ENCODE measurements around the gene FTSJ3. TPM values are rescaled to one million over a fixed set of nuclear protein-coding genes. Genes with fewer than 3 reads are reported as not detected.

Gene FTSJ3
- total RNA-seq, 1 donor from 2014 or later: 44.7 TPM

DNA sequence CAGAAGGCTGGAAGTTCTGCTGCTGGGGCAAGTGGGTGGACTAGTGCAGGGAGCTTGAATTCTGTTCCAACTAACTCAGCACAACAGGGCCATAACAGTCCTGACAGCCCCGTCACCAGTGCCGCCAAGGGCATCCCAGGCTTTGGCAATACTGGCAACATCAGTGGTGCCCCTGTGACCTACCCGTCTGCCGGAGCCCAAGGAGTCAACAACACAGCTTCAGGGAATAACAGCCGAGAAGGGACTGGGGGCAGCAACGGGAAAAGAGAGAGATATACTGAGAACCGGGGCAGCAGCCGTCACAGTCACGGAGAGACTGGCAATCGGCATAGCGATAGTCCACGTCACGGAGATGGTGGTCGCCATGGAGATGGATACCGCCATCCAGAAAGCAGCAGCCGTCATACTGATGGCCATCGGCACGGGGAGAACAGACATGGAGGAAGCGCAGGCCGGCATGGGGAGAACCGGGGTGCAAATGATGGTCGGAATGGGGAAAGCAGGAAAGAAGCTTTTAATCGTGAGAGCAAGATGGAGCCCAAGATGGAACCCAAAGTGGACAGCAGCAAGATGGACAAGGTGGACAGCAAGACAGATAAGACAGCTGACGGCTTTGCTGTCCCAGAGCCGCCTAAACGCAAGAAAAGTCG lies 9.6 kb downstream of the FTSJ3 start:
- no peaks in the 10 kb centered on the region for H3K27me3 ChIP-seq
- H3K9me3 ChIP-seq: no peaks in the 10 kb centered on the region
- no peak for DNase-seq (ENCODE audit: extremely low spot score in 2 of 2)
- no peak overlapping the region for H3K27ac ChIP-seq
- peaks cover 5 to 87% of the 10 kb centered on the region in 2 donors for H3K36me3 ChIP-seq
- intact Hi-C loops (cut with DNase I): no loop called here
- no peak overlapping the region for H3K4me3 ChIP-seq
- no peaks in the 10 kb centered on the region for H3K4me1 ChIP-seq
- TF ChIP-seq, protein P1, sequence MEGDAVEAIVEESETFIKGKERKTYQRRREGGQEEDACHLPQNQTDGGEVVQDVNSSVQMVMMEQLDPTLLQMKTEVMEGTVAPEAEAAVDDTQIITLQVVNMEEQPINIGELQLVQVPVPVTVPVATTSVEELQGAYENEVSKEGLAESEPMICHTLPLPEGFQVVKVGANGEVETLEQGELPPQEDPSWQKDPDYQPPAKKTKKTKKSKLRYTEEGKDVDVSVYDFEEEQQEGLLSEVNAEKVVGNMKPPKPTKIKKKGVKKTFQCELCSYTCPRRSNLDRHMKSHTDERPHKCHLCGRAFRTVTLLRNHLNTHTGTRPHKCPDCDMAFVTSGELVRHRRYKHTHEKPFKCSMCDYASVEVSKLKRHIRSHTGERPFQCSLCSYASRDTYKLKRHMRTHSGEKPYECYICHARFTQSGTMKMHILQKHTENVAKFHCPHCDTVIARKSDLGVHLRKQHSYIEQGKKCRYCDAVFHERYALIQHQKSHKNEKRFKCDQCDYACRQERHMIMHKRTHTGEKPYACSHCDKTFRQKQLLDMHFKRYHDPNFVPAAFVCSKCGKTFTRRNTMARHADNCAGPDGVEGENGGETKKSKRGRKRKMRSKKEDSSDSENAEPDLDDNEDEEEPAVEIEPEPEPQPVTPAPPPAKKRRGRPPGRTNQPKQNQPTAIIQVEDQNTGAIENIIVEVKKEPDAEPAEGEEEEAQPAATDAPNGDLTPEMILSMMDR (IDR thresholded peaks at IDR 0.05): no peak
- TF ChIP-seq POLR2AphosphoS5 (IDR thresholded peaks at IDR 0.05; ENCODE audit: insufficient read depth in 1 of 2, low read depth in 1 of 2) (no peak), POLR2A (IDR thresholded peaks at IDR 0.05) (no peak)

DNA sequence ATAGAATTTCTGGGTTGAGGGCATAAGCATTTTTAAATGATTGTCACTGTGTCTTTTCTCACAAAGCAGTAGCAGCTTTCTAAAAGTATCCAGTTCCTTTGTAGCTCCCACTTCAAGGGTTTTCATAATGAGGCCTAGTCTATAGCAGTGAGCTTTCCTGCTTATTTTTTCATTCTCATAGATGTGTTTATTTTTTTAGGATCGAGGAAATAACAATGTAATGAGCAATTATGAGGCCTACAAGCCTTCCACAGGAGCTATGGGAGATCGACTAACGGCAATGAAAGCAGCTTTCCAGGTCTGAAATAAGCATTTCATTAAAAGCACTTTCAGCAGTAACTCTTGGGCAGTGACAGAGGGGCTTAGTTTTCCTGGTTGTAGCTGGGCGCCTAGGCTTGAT lies 10.8 kb downstream of the FTSJ3 start:
- Histone ChIP-seq H3K9me3 (no peaks in the 10 kb centered on the region), H3K27me3 (no peaks in the 10 kb centered on the region), H3K4me1 (no peaks in the 10 kb centered on the region), H3K27ac (no peak overlapping the region), H3K4me3 (no peak overlapping the region), H3K36me3 (peaks cover 5 to 87% of the 10 kb centered on the region in 2 donors)
- TF ChIP-seq, protein P1 (IDR thresholded peaks at IDR 0.05): no peak
- TF ChIP-seq POLR2AphosphoS5 (IDR thresholded peaks at IDR 0.05; ENCODE audit: insufficient read depth in 1 of 2, low read depth in 1 of 2) (no peak), POLR2A (IDR thresholded peaks at IDR 0.05) (no peak)
- no peak for DNase-seq (ENCODE audit: extremely low spot score in 2 of 2)
- intact Hi-C loops (cut with DNase I): no loop called here

DNA sequence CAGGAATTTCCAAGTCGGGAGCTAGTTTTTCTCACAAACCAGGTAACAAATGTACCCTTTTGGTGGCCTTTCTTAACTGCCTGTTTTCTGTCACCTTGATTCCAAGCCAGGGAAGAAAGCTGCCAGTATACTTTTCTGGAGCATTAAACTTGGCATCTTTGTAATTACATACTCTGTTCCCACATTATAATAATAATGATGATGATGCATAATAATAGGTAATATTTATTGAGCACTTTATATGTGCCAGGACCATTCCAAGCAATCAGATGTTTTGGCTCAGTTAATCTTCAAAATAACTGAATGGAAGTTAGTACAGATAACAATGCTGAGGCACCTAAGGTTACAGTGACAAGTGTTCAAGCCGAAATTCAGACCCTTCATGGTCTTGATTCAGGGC lies 11.3 kb downstream of the FTSJ3 start:
- Histone ChIP-seq H3K4me1 (no peaks in the 10 kb centered on the region), H3K4me3 (no peak overlapping the region), H3K9me3 (no peaks in the 10 kb centered on the region), H3K27ac (no peak overlapping the region), H3K27me3 (no peaks in the 10 kb centered on the region), H3K36me3 (peaks cover 5 to 87% of the 10 kb centered on the region in 2 donors)
- TF ChIP-seq POLR2A (IDR thresholded peaks at IDR 0.05) (no peak), POLR2AphosphoS5 (IDR thresholded peaks at IDR 0.05; ENCODE audit: insufficient read depth in 1 of 2, low read depth in 1 of 2) (no peak)
- TF ChIP-seq, protein P1 (IDR thresholded peaks at IDR 0.05): no peak
- no peak for DNase-seq (ENCODE audit: extremely low spot score in 2 of 2)
- intact Hi-C loops (cut with DNase I): no loop called here

DNA sequence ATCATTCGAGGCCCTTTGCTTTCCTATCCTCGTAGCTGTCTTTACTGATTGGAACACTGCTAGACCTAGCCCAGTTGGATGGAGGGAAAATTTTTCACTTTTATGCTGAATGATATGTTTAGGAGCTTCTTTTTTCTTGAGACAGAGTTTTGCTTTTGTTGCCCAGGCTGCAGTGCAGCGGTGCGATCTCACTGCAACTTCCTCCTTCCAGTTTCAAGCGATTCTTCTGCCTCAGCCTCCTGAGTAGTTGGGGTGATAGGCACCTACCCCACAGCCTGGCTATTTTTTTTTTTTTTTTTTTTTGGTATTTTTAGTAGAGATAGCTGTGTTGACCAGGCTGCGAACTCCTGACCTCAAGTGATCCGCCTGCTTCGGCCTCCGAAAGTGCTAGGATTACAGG lies 17.5 kb downstream of the FTSJ3 start:
- H3K4me1 ChIP-seq: no peaks in the 10 kb centered on the region
- intact Hi-C loops (cut with DNase I): no loop called here
- H3K27ac ChIP-seq: no peak overlapping the region
- no peaks in the 10 kb centered on the region for H3K9me3 ChIP-seq
- no peak for DNase-seq (ENCODE audit: extremely low spot score in 2 of 2)
- peaks cover 6 to 95% of the 10 kb centered on the region in 2 donors for H3K36me3 ChIP-seq
- no peaks in the 10 kb centered on the region for H3K27me3 ChIP-seq
- TF ChIP-seq POLR2AphosphoS5 (IDR thresholded peaks at IDR 0.05; ENCODE audit: insufficient read depth in 1 of 2, low read depth in 1 of 2) (no peak), POLR2A (IDR thresholded peaks at IDR 0.05) (no peak)
- TF ChIP-seq, protein P1 (IDR thresholded peaks at IDR 0.05): no peak
- H3K4me3 ChIP-seq: no peak overlapping the region

DNA sequence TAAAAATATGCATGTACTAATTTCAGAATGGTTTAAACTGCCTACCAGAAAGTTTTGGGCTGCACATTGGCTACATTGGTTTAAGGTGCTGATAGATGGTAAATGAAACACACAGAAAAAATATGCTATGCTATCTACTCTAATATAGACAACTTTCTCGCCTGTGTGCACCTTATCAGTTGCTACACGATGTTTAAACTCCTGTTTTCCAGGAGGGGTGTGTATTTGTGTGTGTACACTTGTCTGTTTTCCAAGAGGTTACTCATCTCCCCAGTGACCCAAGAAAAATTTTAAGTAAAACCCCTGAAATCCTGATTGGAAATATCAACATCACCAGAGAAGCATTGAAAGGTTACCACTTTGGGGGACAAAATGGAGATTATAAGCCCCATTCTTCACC lies 21.9 kb downstream of the FTSJ3 start:
- TF ChIP-seq POLR2A (IDR thresholded peaks at IDR 0.05) (no peak), POLR2AphosphoS5 (IDR thresholded peaks at IDR 0.05; ENCODE audit: insufficient read depth in 1 of 2, low read depth in 1 of 2) (no peak)
- TF ChIP-seq, protein P1 (IDR thresholded peaks at IDR 0.05): no peak
- no peaks in the 10 kb centered on the region for H3K4me1 ChIP-seq
- intact Hi-C loops (cut with DNase I): no loop called here
- H3K36me3 ChIP-seq: peaks cover 10 to 82% of the 10 kb centered on the region in 2 donors
- H3K27ac ChIP-seq: no peak overlapping the region
- DNase-seq (ENCODE audit: extremely low spot score in 2 of 2): no peak
- no peaks in the 10 kb centered on the region for H3K27me3 ChIP-seq
- no peaks in the 10 kb centered on the region for H3K9me3 ChIP-seq
- H3K4me3 ChIP-seq: no peak overlapping the region
